Ramos (cell line): ENCODE data around the gene PLCB4.

Experiments used
- in situ Hi-C: fragments of 300-500 bp; cut with MboI; formaldehyde crosslinking; loops from one replicate; pipeline ENCODE4 v1.14.3; 2022; ENCODE audit warnings: low sequenced_read_pairs; ENCODE audit not compliant: unreplicated experiment

The PLCB4 gene

DNA sequence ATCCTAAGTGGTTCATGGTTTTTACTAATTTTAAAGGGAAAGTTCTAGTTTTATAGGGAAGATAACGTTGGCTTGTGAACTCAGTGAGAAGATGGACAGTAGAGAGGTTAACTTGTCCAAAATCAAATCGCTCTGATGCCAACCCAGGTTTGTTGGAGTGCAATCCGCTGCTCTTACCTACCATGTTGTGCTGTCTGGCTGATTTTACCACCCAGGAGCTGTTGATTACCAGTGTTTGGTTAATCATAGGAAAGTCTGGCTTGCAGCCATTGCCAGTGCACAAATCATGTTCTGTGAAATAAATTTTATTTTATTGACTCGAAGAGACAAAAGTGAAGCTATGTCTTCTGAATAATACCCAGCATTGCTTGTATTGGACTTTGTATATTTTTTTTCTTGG is 92.4 kb downstream of the PLCB4 start:
- in situ Hi-C loops, result no loop called here

DNA sequence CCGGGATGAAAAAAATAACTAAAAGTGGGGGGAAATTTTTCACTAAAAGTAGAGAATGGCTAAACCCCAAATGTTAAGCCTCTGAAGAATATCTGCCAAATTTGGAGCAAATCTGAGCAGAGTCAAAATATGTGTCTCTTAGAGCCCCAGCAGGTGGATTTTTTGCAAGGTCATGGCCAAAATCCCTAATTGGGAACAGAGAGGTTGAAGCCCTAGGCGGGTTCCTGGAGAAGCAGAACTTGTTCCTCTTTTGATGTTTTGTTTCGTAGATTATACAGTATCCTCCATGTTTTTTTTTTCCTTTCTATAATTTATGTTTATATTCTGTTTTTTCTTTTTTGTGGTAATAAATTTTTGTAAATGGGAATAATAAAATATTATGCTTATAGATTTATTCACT is 94.4 kb downstream of the PLCB4 start:
- in situ Hi-C loops, result no loop called here

GRCh38 chr20:9163995-9164394 is 95.1 kb downstream of the PLCB4 start:
- in situ Hi-C loops, result no loop called here

DNA sequence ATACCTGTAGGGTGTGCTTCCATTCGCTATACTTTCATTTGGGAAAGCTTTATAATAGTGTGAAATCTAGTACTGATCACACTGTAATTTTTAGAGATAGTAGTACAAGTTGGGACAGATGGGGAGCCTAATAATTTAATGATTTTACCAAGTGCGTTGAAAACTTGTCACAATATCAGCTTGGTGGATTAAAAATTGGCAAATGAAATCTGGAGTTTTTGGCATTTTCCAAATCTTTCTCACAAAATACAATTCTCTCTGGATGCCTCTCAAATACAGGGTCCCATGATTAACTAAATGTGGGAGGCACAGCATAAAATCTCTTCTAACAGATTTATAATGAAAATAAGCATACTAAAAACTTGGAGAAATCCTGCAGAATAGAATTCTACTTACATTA is 96.4 kb downstream of the PLCB4 start:
- in situ Hi-C loops, result no loop called here

DNA sequence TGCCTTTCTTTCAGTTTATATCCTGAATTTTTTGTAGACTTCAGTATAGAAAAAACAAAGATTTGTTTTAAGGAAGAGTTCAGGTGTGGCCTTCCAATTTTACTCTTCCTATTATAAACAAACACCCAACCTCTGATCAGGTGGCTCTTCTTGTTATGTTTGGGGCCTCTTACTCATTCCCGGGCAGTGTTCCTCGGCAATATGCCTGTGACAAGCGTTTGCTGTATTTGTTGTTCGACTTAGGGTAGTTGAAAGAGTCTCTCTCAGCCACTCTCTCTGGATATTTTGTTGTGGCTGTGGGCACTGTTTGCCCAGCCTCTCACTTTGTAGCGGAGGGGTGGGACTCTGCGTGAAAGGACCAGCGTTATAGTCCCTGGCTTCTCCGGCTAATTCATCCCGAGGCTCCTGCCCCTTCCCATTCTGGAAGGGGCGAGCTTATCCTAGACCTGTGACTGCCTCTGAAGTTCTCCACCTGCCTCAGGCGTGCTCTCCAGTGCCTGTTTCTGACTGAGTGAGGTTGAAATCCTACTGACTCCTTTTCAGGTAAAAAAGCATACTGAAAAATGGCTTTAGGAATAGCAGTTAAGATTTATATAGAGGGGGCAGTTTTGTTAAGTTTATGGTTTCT is 97.4 kb downstream of the PLCB4 start:
- in situ Hi-C loops, result no loop called here

DNA sequence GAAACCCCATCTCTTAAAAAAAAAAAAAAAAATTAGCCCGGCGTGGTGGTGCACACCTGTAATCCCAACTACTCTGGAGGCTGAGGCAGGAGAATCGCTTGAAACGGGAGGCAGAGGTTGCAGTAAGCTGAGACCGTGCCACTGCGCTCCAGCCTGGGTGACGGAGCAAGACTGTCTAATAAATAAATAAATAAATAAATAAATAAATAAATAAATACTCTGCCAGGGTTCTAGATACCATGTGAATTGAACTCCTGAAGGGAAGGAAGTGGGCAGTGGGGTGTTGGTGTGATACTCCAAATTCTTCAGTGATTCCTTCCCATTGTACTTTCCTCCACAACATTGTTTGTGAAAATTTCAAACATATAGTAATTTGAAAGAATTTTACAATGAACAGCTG is 100.5 kb downstream of the PLCB4 start:
- in situ Hi-C loops, result no loop called here

DNA sequence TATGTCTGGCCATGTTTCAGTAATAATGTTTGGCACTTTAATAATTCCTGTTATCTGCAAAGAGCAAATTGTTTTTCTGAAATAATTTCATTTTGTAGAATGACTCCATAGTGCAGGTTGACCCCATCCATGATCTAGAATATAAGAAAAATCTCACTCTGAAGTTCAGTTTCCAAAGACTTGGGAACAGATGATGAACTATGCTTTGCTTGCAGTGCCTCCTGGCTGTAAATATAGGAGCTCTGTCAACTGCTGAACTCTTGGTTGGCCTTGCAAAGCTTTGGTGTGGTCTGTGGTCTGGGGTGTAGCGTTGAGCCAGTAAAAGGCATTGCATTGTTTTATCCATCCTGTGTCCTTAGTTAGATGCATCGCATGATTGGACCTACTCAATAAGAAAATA is 104.0 kb downstream of the PLCB4 start:
- in situ Hi-C loops, result no loop called here

DNA sequence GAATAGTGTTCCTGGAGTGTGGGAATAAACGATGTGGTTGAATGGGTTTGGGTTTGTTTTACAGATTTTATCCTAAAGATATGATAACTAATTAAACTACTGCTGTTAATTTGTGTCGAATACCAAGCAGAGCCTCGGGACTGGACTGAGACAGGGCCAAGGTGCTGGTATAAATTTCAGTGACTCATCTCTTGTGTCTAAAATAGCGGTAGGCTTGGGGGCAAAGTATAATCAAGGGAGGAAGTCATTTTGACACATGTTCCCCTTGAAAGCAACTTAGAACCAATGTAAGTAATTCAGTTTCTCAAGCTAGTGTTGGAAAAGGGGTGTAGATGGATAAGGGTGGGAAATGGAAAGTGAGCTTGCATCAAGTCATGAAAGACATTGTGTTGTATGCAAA is 108.4 kb downstream of the PLCB4 start:
- in situ Hi-C loops, result no loop called here

- in situ Hi-C loops, result no loop called here
Observed at GRCh38 chr20:9179193-9179802, 110.4 kb downstream of the PLCB4 start.

DNA sequence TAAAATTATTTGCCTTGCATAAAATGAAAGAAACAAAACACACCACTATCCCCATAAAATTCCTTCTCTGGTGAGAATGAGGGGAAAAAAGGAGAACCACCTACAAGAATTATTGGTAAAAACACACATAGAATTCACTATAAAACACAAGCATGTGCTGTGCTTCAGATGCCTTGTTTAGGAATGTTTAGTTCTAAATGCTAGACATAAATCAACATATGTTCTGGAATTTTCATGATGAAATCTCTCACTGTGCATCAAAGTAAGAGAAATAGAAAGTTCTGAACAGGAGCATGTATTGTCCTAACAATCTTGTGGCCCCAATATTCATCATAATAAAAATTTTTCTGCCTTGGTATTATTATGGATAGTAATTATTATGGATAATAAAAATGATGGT is 111.0 kb downstream of the PLCB4 start:
- in situ Hi-C loops, result no loop called here

DNA sequence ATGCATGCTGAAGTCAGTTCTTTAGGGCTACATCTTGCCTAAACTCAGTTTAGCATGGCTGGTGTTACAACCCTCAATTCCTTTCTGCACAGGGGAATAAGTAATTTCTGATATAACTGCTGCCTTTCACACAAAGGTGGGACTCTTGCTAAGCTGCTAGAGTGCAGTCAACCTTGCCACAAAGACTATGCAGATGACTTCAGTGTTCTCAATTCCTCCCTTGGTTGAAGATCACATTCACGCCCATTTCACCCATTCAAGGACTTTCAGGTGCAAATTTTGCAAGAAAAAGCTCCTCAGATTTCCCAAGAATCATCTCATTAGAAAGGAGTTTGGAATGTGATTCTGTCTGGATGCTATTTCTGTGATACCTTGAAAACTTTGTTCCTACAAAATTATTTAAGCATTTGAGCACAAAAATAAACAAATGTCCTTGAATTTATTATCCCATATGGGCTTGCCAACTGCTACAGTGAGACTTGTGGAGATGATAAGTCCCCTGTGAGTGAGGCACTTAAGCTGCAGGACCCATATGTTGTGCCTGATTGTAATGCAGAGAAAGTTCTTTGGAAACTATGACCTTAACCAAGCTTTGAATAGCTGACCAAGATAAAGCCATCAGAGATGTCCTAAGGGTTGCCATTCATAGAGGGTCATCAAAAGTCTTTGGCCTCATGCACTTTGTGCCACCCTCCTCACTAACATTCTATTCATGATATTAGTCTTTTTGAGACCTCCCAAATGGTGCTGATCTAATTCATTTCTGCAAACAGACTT is 111.8 kb downstream of the PLCB4 start:
- in situ Hi-C loops, result no loop called here

GRCh38 chr20:9185511-9185910 is 116.6 kb downstream of the PLCB4 start:
- in situ Hi-C loops, result no loop called here

DNA sequence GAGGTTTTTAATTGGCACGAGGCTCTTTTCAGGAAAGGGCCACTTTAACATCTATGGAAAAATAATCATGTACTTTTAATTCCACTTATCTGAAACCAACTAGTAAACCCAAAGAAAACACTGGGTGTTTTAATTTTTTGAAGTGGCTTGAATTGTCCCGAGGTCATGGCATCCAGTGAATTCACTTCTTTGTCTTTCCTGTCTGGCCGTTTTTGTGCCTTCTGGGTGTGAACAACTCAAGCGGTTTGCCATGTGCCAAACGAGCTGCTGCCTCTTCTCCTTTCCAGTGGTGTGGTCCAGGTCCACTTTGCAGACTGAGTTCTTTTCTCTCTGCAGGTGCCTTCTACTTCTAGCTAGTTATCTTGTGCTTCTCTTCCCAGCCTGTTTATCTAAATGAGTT is 117.5 kb downstream of the PLCB4 start:
- in situ Hi-C loops, result no loop called here

DNA sequence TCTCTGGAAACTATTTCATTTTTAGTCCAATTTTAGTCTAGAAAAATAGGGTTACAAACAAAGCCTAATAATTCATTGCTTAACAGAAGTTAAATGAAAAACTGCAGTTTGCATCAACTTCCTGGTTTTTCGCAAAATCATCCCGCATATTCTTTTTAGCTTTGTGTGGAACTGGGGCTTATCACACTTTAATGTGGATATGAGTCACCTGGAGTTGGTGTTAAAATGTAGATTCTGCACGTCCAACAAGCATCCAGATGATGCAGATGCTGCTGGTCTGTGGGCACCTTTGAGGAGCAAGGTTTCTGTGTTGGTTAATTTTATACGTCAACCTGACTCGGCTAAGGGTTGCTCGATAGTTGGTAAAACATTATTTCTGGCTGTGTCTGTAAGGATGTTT is 126.1 kb downstream of the PLCB4 start:
- in situ Hi-C loops, result no loop called here

GRCh38 chr20:9196110-9196509 is 127.2 kb downstream of the PLCB4 start:
- in situ Hi-C loops, result no loop called here

GRCh38 chr20:9198460-9198859 is 129.6 kb downstream of the PLCB4 start:
- in situ Hi-C loops, result no loop called here

DNA sequence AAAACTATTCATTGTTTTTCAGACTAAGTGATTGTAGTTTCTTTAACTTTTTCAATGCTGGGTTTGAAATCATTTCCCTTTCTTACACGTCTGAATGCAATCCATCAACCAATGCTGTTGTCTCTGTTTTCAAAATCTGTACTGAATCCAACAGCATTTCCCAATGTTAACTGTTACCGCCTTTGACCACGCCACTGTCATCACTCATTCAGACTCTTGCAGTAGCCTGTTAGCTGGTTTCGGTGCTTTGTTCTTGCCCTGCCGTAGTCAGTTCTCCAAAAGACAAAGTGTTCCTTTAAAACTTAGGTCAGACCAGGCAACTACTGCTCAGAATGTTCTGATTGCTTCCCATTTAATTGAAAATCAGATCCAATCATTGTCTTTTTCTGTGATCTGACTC is 131.3 kb downstream of the PLCB4 start:
- in situ Hi-C loops, result no loop called here

DNA sequence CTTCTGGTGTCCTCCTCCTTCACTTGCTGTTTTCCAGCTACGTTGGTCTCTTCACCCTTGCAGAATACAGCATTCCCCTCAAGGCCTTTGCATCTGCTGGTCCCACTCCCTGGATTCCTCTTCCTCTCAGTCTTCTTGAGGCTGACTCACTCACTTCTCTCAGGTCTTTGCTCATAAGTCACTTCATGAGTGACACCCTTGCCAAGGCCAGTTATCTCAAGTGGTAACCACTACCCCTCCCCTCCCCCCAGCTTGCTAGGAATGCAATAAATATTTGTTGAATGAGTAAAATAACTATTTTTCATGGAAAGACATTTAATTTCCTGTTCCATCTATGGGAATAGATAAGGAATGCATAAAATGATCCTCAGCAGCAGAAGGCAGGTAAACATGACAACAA is 131.7 kb downstream of the PLCB4 start:
- in situ Hi-C loops, result no loop called here

DNA sequence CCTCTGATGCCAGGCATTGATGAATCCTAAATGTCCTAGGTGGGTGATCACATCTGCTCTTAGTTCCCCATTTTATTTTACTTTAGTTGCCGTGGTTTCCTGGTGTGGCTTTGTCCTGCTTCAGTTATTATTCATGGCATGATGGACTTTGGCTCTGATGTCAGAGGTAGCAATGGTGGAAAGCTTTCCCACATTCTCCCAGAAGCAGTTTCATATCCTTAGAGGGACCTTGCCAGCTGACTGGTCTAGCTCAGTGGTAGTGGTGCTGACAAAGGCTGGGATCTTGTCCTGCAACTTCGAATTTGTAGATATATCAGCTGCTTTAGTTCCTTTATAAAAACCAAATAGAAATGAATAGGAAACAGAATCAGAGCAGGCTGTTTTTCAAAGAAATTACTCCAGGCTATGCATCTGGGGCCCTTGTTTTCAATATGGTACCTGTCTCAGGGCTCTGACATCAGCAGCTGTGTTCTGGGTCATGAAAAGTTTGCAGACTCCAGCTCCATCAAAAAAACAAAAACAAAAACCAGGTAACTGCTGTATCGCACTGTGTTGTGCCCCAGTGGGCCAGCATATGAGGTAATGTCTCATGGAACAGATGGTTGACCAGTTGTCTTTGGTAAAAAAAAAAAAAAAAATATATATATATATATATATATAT is 133.7 kb downstream of the PLCB4 start:
- in situ Hi-C loops, result no loop called here

GRCh38 chr20:9203081-9203447 is 134.2 kb downstream of the PLCB4 start:
- in situ Hi-C loops, result no loop called here

- in situ Hi-C loops, result no loop called here
Observed at GRCh38 chr20:9204979-9205378, 136.1 kb downstream of the PLCB4 start.
